Activated T-helper 17 cell treated with anti-CD3 and anti-CD28 coated beads, Interleukin-2, amount 50 U/mL, for 72 hours (primary cell): ENCODE measurements around the gene FAAP20. TPM values are rescaled to one million over a fixed set of nuclear protein-coding genes. Genes with fewer than 3 reads are reported as not detected.

Source experiments
- ATAC-seq: fragments of 150-1000 bp; cut with Tn5 transposase; replicated peaks from 2 replicates; pipeline ENCODE4 v1.10.0; 2021; ENCODE audit warnings: mild to moderate bottlenecking, moderate library complexity
- H3K27ac Mint-ChIP-seq: one replicate; pipeline ENCODE4 v1.8.0; 2022; ENCODE audit warnings: mixed read lengths
- H3K27me3 Mint-ChIP-seq: one replicate; pipeline ENCODE4 v1.8.0; 2022; ENCODE audit warnings: mixed read lengths
- H3K36me3 Mint-ChIP-seq: one replicate; pipeline ENCODE4 v1.8.0; 2022; ENCODE audit warnings: low read depth, mild to moderate bottlenecking, mixed read lengths
- H3K4me1 Mint-ChIP-seq: one replicate; pipeline ENCODE4 v1.8.0; 2022; ENCODE audit warnings: mixed read lengths
- H3K4me3 Mint-ChIP-seq: one replicate; pipeline ENCODE4 v1.8.0; 2022; ENCODE audit warnings: mild to moderate bottlenecking, mixed read lengths
- H3K9me3 Mint-ChIP-seq: one replicate; pipeline ENCODE4 v1.8.0; 2022; ENCODE audit warnings: mixed read lengths
- total RNA-seq, 2 donors: library from RNA; stranded (reverse); gene quantifications; one replicate each; pipeline ENCODE4 v1.2.3, GENCODE V29; 2022

FAAP20 gene
- total RNA-seq, 2 donors from 2014 or later, result 56.7 to 68.3 TPM

GRCh38 chr1:2233997-2234761 is 39.6 kb upstream of the FAAP20 start:
- Mint-ChIP-seq H3K4me1 (peaks cover 41% of the 10 kb centered on the region), H3K27me3 (no peaks in the 10 kb centered on the region), H3K27ac (peak overlapping the region; percentile 85), H3K9me3 (no peaks in the 10 kb centered on the region), H3K36me3 (peaks cover 59% of the 10 kb centered on the region), H3K4me3 (peak overlapping the region; percentile 99)
- ATAC-seq, result peak; percentile 54

- no peak for ATAC-seq
- peaks cover 37% of the 10 kb centered on the region for H3K4me1 Mint-ChIP-seq
- no peaks in the 10 kb centered on the region for H3K27me3 Mint-ChIP-seq
- H3K9me3 Mint-ChIP-seq, result no peaks in the 10 kb centered on the region
- H3K36me3 Mint-ChIP-seq, result peaks cover 59% of the 10 kb centered on the region
- peak overlapping the region; percentile 85 for H3K27ac Mint-ChIP-seq
- peak overlapping the region; percentile 99 for H3K4me3 Mint-ChIP-seq
Observed at GRCh38 chr1:2233468-2233867, 38.9 kb upstream of the FAAP20 start.

GRCh38 chr1:2232916-2233438 is 38.4 kb upstream of the FAAP20 start:
- no peak for ATAC-seq
- Mint-ChIP-seq H3K27ac (peak overlapping the region; percentile 97), H3K4me1 (peaks cover 37% of the 10 kb centered on the region), H3K4me3 (peak overlapping the region; percentile 99), H3K27me3 (no peaks in the 10 kb centered on the region), H3K9me3 (no peaks in the 10 kb centered on the region), H3K36me3 (peaks cover 59% of the 10 kb centered on the region)

- Mint-ChIP-seq H3K4me3 (peak overlapping the region; percentile 99), H3K27me3 (no peaks in the 10 kb centered on the region), H3K4me1 (peaks cover 35% of the 10 kb centered on the region), H3K36me3 (peaks cover 59% of the 10 kb centered on the region), H3K27ac (peak overlapping the region; percentile 97), H3K9me3 (no peaks in the 10 kb centered on the region)
- no peak for ATAC-seq
Observed at GRCh38 chr1:2232255-2232915, 37.8 kb upstream of the FAAP20 start.

GRCh38 chr1:2231532-2232254 is 37.1 kb upstream of the FAAP20 start:
- Mint-ChIP-seq H3K36me3 (peaks cover 59% of the 10 kb centered on the region), H3K4me1 (peaks cover 28% of the 10 kb centered on the region), H3K27me3 (no peaks in the 10 kb centered on the region), H3K27ac (peak overlapping the region; percentile 97), H3K9me3 (no peaks in the 10 kb centered on the region), H3K4me3 (peak overlapping the region; percentile 99)
- ATAC-seq, result peak; percentile 34

GRCh38 chr1:2230781-2231531 is 36.4 kb upstream of the FAAP20 start:
- Mint-ChIP-seq H3K4me1 (peaks cover 26% of the 10 kb centered on the region), H3K27me3 (no peaks in the 10 kb centered on the region), H3K27ac (peak overlapping the region; percentile 97), H3K4me3 (peak overlapping the region; percentile 99), H3K36me3 (peaks cover 57% of the 10 kb centered on the region), H3K9me3 (no peaks in the 10 kb centered on the region)
- no peak for ATAC-seq

- no peak for ATAC-seq
- H3K4me3 Mint-ChIP-seq, result peak overlapping the region; percentile 99
- H3K4me1 Mint-ChIP-seq, result peaks cover 20% of the 10 kb centered on the region
- peak overlapping the region; percentile 97 for H3K27ac Mint-ChIP-seq
- H3K36me3 Mint-ChIP-seq, result peaks cover 52% of the 10 kb centered on the region
- H3K9me3 Mint-ChIP-seq, result no peaks in the 10 kb centered on the region
- no peaks in the 10 kb centered on the region for H3K27me3 Mint-ChIP-seq
Observed at GRCh38 chr1:2229911-2230731, 35.5 kb upstream of the FAAP20 start.

GRCh38 chr1:2229037-2229864 is 34.7 kb upstream of the FAAP20 start:
- ATAC-seq, result no peak
- Mint-ChIP-seq H3K27ac (peak overlapping the region; percentile 97), H3K36me3 (peaks cover 48% of the 10 kb centered on the region), H3K9me3 (no peaks in the 10 kb centered on the region), H3K4me3 (peak overlapping the region; percentile 99), H3K27me3 (no peaks in the 10 kb centered on the region), H3K4me1 (peaks cover 16% of the 10 kb centered on the region)

- H3K36me3 Mint-ChIP-seq, result peaks cover 43% of the 10 kb centered on the region
- peak overlapping the region; percentile 97 for H3K27ac Mint-ChIP-seq
- no peaks in the 10 kb centered on the region for H3K27me3 Mint-ChIP-seq
- no peaks in the 10 kb centered on the region for H3K9me3 Mint-ChIP-seq
- no peak for ATAC-seq
- peaks cover 14% of the 10 kb centered on the region for H3K4me1 Mint-ChIP-seq
- peak overlapping the region; percentile 99 for H3K4me3 Mint-ChIP-seq
Observed at GRCh38 chr1:2228694-2229036, 34.1 kb upstream of the FAAP20 start.

- Mint-ChIP-seq H3K9me3 (no peaks in the 10 kb centered on the region), H3K4me1 (peaks cover 14% of the 10 kb centered on the region), H3K36me3 (peaks cover 43% of the 10 kb centered on the region), H3K27ac (peak within 1 kb of the TSS; percentile 97), H3K27me3 (no peaks in the 10 kb centered on the region), H3K4me3 (peak within 1 kb of the TSS; percentile 99)
- no peak for ATAC-seq
Observed at GRCh38 chr1:2228157-2228594, 33.6 kb upstream of the FAAP20 start, which contains the start of gene SKI. Gene SKI, plus strand, starts transcription at chr1:2228319. Its CDS starts 448 bp downstream, at chr1:2228767.

- H3K27me3 Mint-ChIP-seq, result no peaks in the 10 kb centered on the region
- no peak overlapping the region for H3K27ac Mint-ChIP-seq
- peak; percentile 87 for ATAC-seq
- H3K4me1 Mint-ChIP-seq, result peaks cover 9% of the 10 kb centered on the region
- H3K9me3 Mint-ChIP-seq, result no peaks in the 10 kb centered on the region
- H3K36me3 Mint-ChIP-seq, result peaks cover 37% of the 10 kb centered on the region
- H3K4me3 Mint-ChIP-seq, result no peak overlapping the region
Observed at GRCh38 chr1:2227346-2228156, 33.0 kb upstream of the FAAP20 start.
